Measurements from ENCODE around the gene PKP3.
"Not testable (repeated sequence)": the region's sequence is repeated elsewhere in the genome, so short reads cannot be mapped to it uniquely, and the experiment has no call there.

The PKP3 gene

DNA sequence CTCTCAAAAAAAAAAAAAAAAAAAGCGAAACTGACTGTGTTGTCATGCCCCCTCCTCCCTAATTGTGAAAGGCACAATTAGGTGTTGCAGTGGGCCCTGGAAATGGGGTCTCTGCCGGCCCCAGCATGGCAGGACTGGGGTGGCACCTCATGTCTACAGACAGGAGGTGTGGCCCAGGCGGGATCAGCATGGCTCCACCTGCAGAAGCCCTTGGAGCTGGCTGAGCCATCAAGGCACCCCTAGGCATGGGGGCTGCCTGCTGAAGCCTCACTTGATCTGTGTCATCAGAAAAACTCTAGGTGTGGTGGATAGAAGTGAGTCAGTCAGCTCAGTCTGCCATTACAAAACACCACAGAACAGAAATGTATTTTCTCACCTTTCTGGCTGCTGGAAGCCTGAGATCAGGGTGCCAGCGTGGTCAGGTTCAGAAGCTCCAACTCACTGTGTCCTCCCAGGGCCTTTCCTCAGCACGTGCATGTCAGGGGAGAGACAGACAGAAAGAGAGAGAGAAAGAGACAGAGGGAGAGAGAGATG lies 34.8 kb upstream of the PKP3 start:
- H3K27ac ChIP-seq = no peak overlapping the region
- TF ChIP-seq ZFX (IDR thresholded peaks at IDR 0.05) = no peak
- TF ChIP-seq, protein P1, sequence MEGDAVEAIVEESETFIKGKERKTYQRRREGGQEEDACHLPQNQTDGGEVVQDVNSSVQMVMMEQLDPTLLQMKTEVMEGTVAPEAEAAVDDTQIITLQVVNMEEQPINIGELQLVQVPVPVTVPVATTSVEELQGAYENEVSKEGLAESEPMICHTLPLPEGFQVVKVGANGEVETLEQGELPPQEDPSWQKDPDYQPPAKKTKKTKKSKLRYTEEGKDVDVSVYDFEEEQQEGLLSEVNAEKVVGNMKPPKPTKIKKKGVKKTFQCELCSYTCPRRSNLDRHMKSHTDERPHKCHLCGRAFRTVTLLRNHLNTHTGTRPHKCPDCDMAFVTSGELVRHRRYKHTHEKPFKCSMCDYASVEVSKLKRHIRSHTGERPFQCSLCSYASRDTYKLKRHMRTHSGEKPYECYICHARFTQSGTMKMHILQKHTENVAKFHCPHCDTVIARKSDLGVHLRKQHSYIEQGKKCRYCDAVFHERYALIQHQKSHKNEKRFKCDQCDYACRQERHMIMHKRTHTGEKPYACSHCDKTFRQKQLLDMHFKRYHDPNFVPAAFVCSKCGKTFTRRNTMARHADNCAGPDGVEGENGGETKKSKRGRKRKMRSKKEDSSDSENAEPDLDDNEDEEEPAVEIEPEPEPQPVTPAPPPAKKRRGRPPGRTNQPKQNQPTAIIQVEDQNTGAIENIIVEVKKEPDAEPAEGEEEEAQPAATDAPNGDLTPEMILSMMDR (conservative IDR thresholded peaks at IDR 0.05) = no peak

DNA sequence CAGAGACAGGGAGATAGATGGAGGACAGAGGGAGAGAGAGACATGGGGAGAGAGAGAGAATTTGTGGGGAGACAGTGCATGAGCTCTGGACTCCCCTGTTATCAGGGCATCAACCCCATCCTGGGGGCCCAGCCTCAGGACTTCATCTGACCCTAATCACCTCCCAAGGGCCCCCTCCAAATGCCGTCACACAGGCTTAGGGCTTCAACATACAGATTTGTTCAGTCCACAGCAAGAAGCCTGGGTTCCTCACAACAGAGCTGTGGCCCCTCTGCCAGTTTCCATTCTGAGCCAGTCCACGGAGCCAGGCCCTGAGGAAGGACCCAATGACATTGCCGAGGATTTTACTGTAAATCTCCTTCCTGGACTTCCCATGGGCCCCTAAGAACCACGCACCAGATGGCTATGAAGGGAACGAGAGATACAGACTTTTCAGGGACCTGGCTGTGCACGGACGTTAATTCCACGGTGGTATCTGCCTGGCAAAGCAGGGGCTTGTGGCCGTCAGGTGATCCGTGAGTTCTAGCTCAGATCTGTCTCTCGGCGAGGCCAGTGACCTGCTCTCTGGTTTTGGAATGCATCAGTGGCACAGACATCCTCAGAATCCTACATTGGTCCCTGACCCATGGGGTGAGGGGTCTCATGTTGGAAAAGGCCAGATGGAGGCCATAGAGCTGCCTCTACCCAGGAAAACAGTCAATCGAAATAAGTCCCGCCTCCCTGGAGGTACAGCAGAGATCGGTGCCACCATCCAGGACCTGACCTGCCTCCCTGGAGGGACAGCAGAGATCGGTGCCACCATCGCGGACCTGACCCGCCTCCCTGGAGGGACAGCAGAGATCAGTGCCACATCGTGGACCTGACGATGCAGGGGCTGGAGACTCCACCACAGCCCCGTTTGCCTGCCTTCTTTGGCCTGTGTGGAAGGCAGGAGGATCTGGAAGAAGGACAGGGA lies 33.4 kb upstream of the PKP3 start:
- TF ChIP-seq, protein P1 (conservative IDR thresholded peaks at IDR 0.05) = no peak
- no peak for TF ChIP-seq ZFX (IDR thresholded peaks at IDR 0.05)
- H3K27ac ChIP-seq = no peak overlapping the region

DNA sequence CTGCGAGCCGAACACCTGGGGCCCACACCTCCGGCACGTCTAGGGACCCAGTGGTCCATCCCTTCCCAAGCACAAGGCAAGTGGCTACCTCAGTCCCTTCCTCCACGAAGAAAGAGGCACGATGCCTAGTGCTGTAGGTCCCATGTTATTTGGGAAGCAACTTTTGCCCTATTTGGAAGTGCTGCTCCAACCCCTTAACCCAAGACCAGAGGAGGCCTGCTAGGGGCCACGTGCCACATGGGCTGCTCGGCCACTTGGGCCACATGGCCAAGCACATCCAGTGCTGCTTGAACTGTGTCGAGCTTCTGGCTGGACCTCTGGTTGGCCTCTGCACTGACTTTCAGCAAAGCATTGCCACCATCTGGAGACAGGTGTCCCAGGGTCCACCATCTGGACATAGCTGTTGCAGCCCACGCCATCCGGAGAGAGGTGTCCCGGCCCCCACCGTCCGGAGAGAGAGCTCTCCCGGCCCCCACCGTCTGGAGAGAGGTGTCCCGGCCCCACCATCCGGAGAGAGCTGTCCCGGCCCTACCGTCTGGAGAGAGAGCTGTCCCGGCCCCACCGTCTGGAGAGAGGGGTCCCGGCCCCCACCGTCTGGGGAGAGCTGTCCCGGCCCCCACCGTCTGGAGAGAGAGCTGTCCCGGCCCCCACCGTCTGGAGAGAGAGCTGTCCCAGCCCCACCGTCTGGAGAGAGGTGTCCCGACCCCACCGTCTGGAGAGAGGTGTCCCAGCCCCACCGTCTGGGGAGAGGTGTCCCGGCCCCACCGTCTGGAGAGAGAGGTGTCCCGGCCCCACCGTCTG lies 31.2 kb upstream of the PKP3 start:
- H3K27ac ChIP-seq = no peak overlapping the region
- TF ChIP-seq, protein P1 (conservative IDR thresholded peaks at IDR 0.05) = no peak
- TF ChIP-seq ZFX (IDR thresholded peaks at IDR 0.05) = no peak

DNA sequence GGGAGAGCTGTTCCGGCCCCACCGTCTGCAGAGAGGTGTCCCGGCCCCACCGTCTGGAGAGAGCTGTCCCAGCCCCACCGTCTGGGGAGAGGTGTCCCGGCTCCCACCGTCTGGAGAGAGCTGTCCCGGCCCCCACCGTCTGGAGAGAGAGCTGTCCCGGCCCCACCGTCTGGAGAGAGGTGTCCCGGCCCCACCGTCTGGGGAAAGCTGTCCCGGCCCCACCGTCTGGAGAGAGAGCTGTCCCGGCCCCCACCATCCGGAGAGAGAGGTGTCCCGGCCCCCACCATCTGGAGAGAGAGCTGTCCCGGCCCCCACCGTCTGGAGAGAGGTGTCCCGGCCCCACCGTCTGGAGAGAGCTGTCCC lies 30.6 kb upstream of the PKP3 start:
- not testable (repeated sequence) for H3K27ac ChIP-seq

DNA sequence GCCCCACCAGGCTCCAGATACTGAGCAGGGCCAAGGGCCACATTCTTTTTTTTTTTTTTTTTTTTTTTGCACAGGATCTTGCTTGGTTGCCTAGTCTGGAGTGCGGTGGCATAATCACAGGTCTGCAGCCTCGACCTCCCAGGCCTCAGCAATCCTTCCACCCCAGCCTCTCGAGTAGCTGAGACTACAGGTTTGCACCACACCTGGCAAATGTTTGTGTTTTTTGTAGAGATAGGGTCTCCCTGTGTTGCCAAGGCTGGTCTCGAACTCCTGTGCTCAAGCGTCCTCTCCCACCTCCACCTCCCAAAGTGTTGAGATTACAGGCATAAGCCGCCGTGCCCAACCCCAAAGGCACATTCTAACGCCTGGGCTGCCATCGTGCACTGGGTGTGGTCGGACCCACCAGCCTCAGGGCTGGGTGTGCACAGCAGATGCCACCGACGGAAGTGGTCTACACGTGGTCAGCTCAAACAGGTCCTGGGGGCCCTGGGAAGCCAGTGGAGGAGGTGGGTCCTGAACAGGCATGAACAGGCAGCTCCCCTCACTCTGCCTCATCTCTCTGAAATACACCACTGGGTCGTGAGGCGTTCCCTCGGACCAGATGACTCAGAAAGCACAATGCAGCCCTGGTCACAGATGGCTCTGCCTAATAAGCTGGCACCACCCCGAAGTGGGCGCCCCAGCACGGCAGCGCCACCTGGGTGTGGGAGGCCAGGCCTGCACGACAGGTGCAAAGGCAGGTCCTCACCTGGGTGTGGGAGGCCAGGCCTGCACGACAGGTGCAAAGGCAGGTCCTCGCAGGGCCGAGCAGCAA lies 29.9 kb upstream of the PKP3 start:
- TF ChIP-seq, protein P1 (conservative IDR thresholded peaks at IDR 0.05) = peak; percentile 92
- TF ChIP-seq ZFX (IDR thresholded peaks at IDR 0.05) = no peak
- H3K27ac ChIP-seq = no peak overlapping the region

DNA sequence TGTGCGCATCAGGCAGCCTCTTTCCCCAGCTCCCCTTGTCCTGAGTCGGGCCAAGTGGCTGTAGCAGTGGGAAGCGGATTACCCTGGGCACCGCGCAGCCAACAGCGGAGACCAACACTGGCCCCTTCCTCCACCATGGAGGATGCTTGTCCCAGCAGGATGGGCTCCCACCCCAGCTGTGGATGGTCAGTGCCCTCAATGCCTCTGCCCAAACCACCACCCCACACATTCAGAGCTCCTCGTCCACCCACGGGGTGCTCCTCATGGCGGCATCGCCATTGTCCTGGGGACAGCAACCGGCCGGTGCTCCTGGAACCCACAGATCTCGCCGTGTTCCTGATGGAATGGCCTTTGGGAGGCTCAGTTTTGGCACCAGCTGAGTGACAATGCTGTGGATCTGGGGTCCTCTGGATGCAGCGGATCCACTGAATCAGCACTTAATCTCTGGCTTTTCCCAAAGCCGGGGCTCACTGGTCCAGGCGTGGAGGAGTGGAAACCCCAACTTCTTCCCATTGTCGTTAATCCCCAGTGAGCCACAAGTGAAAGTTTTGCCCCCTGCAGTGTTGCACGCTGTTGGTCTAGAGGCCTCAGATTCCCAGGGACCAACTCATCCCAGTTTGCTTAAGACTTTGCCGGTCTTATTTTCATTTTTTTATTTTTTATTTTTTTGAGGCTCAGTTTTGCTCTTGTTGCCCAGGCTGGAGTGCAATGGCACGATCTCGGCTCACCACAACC lies 28.9 kb upstream of the PKP3 start:
- no peak overlapping the region for H3K27ac ChIP-seq
- no peak for TF ChIP-seq ZFX (IDR thresholded peaks at IDR 0.05)

DNA sequence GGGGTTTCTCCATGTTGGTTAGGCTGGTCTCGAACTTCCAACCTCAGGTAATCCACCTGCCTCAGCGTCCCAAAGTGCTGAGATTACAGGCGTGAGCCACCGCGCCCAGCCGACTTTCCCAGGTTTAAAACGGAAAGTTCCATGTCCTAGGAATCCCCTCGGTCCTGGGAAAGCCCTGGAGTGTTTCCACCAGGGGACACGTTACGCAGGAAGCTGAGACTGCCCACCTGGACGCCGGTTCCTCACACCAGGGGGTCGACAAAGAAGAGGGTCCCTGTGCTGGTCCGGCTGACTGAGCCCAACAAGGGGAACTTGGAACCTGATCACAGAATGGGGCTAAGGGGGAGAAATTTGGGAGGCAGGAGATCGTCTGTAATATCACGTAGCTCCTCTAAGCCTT lies 28.2 kb upstream of the PKP3 start:
- no peak overlapping the region for H3K27ac ChIP-seq
- TF ChIP-seq, protein P1 (conservative IDR thresholded peaks at IDR 0.05) = no peak
- no peak for TF ChIP-seq ZFX (IDR thresholded peaks at IDR 0.05)
